Caco-2 (cell line): ENCODE results near the gene COL4A3. TPM values are rescaled to one million over a fixed set of nuclear protein-coding genes. Genes with fewer than 3 reads are reported as not detected.
A peak's percentile ranks its signal among the peaks of the same experiment; 100 is the strongest.

Experiments
- Bru-seq: library from RNA; stranded (reverse); fragments of 400-500 nt; gene quantifications from one replicate; lab custom pipeline; 2021; lab: Mats Ljungman, UMichigan
- BruChase-seq, 2 experiments: library from RNA; stranded (reverse); fragments of 400-500 nt; gene quantifications; one replicate each; lab custom pipeline; 2021; lab: Mats Ljungman, UMichigan
- BruUV-seq: library from RNA; stranded (reverse); fragments of 400-500 nt; replicated peaks from 2 replicates; lab custom pipeline; 2021; lab: Mats Ljungman, UMichigan
- CTCF ChIA-PET: fragments of 300-600 bp; sonication (Branson Sonifier 250); formaldehyde crosslinking; loops from one replicate; lab custom pipeline; 2022; ENCODE audit warnings: antibody characterized with exemption; lab: Charles Lee
- POLR2A ChIA-PET: fragments of 300-600 bp; sonication (Branson Sonifier 250); formaldehyde crosslinking; loops from one replicate; lab custom pipeline; 2022; ENCODE audit warnings: antibody characterized with exemption; lab: Charles Lee
- DNase-seq, 2 experiments: peaks; one replicate each; pipeline versions ENCODE4 v3.0.0 to v3.0.0-alpha.2; 2020 to 2022
- H3K27me3 ChIP-seq: replicated peaks from 2 replicates; pipeline ENCODE4 v1.6.0; 2011; ENCODE audit warnings: low read length; ENCODE audit not compliant: control insufficient read depth, insufficient read depth
- H3K36me3 ChIP-seq: 2 replicates; pipeline ENCODE4 v1.5.1; 2011; ENCODE audit warnings: low read length; ENCODE audit not compliant: control insufficient read depth, insufficient read depth
- H3K4me1 ChIP-seq: fragments of 250-450 bp; sonication (Bioruptor Pico); 2 replicates; pipeline ENCODE4 v1.5.1; 2020; ENCODE audit warnings: mild to moderate bottlenecking
- H3K4me3 ChIP-seq: 2 replicates; pipeline ENCODE4 v1.5.1; 2011; ENCODE audit warnings: low read depth, mild to moderate bottlenecking, control low read depth, low read length
- H3K9me3 ChIP-seq: fragments of 250-450 bp; sonication (Bioruptor Pico); 2 replicates; pipeline ENCODE4 v1.5.1; 2020; ENCODE audit warnings: mild to moderate bottlenecking, moderate library complexity
- H3K27ac Mint-ChIP-seq: one replicate; pipeline ENCODE4 v1.8.0; 2022; ENCODE audit warnings: mixed read lengths; ENCODE audit not compliant: unreplicated experiment
- H3K27me3 Mint-ChIP-seq: one replicate; pipeline ENCODE4 v1.8.0; 2022; ENCODE audit warnings: mixed read lengths; ENCODE audit not compliant: insufficient read depth, unreplicated experiment
- H3K36me3 Mint-ChIP-seq: one replicate; pipeline ENCODE4 v1.8.0; 2022; ENCODE audit warnings: mild to moderate bottlenecking, mixed read lengths; ENCODE audit not compliant: insufficient read depth, unreplicated experiment
- H3K4me1 Mint-ChIP-seq: one replicate; pipeline ENCODE4 v1.8.0; 2022; ENCODE audit warnings: low read depth, mixed read lengths; ENCODE audit not compliant: unreplicated experiment
- H3K4me3 Mint-ChIP-seq: one replicate; pipeline ENCODE4 v1.8.0; 2022; ENCODE audit warnings: mild to moderate bottlenecking, moderate library complexity, mixed read lengths; ENCODE audit not compliant: unreplicated experiment
- H3K9me3 Mint-ChIP-seq: one replicate; pipeline ENCODE4 v1.8.0; 2022; ENCODE audit warnings: mixed read lengths; ENCODE audit not compliant: unreplicated experiment
- CTCF ChIP-seq, 2 experiments: fragments of 200-600 bp in 1 of 2; IDR thresholded peaks; 1 replicate in 1 of 2; 2 replicates in 1 of 2; pipeline versions ENCODE4 v1.5.1 to v1.8.0; 2011 to 2022; ENCODE audit warnings: antibody characterized with exemption in 1 of 2, control low read depth in 1 of 2, inconsistent platforms in 1 of 2, low read depth in 1 of 2, low read length in 1 of 2, mild to moderate bottlenecking in 1 of 2, moderate library complexity in 1 of 2; ENCODE audit not compliant: insufficient read depth in 1 of 2, severe bottlenecking in 1 of 2, unreplicated experiment in 1 of 2
- intact Hi-C: fragments of 100-400 bp; cut with micrococcal nuclease; formaldehyde crosslinking; loops from one replicate; pipeline ENCODE4 v1.10.0; 2022; ENCODE audit not compliant: unreplicated experiment
- long read RNA-seq: library from polyadenylated mRNA; stranded (forward); transcript quantifications from one replicate; pipeline ENCODE4 v2.0.0, GENCODE V29; 2022
- total RNA-seq: library from RNA; stranded (reverse); gene quantifications from 2 replicates; pipeline ENCODE4 v1.2.3, GENCODE V29; 2022

Gene COL4A3
- total RNA-seq (4.2 and 4.7 TPM in 2 replicates), Bru-seq, nascent RNA (percentile 49 among the genes with signal in this experiment), BruChase-seq, experiment 1, labeled RNA remaining after a 2-hour chase (percentile 52 among the genes with signal in this experiment), BruChase-seq, experiment 2, labeled RNA remaining after a 6-hour chase (percentile 47 among the genes with signal in this experiment)
- long read RNA-seq, partial matches to known transcripts: 2 of 13 reads
- long read RNA-seq, other reads (novel, unspliced or antisense): 11 of 13 reads

- CTCF ChIA-PET: no interaction called here
- POLR2A ChIA-PET: no interaction called here
- intact Hi-C loops: loop anchor here (1.0 to 10.0 kb wide), 2 partner anchors 20 to 161 kb away; partner anchors contain the start of gene MFF
Observed at GRCh38 chr2:227163998-227164762, at the start of gene COL4A3, which contains the start of gene COL4A4. Gene COL4A3 (plus strand): TSS chr2:227164624. CDS start chr2:227164727, 103 bp downstream. Gene COL4A4 (minus strand): TSS chr2:227164205. CDS start chr2:227147483, 16,722 bp downstream.

GRCh38 chr2:227115761-227116160 is 48.7 kb upstream of the COL4A3 start:
- Histone ChIP-seq H3K9me3 (no peaks in the 10 kb centered on the region), H3K4me3 (no peak overlapping the region), H3K4me1 (no peaks in the 10 kb centered on the region), H3K27me3 (no peaks in the 10 kb centered on the region), H3K36me3 (no peaks in the 10 kb centered on the region)
- Mint-ChIP-seq H3K36me3 (no peaks in the 10 kb centered on the region), H3K4me3 (no peak overlapping the region), H3K4me1 (no peaks in the 10 kb centered on the region), H3K27me3 (no peaks in the 10 kb centered on the region), H3K27ac (no peak overlapping the region), H3K9me3 (no peaks in the 10 kb centered on the region)
- no peak for TF ChIP-seq CTCF (IDR thresholded peaks at IDR 0.05; ENCODE audit: insufficient read depth in 1 of 2, low read depth in 1 of 2, low read length in 1 of 2, severe bottlenecking in 1 of 2, unreplicated experiment in 1 of 2)
- no TSS peak for BruUV-seq
- ChIA-PET POLR2A (no interaction called here), CTCF (no interaction called here)
- intact Hi-C loops: no loop called here
- DNase-seq: no peak

More at GRCh38 chr2:227163998-227164762, at the start of gene COL4A3, which contains the start of gene COL4A4:
- H3K4me1 Mint-ChIP-seq: no peaks in the 10 kb centered on the region
- H3K9me3 Mint-ChIP-seq: no peaks in the 10 kb centered on the region
- peak within 1 kb of the TSS; percentile 62 for H3K4me3 ChIP-seq
- H3K9me3 ChIP-seq: no peaks in the 10 kb centered on the region
- no peak within 1 kb of the TSS for H3K27ac Mint-ChIP-seq
- no peaks in the 10 kb centered on the region for H3K36me3 ChIP-seq
- peaks cover 4% of the 10 kb centered on the region for H3K27me3 Mint-ChIP-seq
- peak in 1 of 2 experiments; percentile 70 for DNase-seq
- BruUV-seq: no TSS peak
- H3K4me3 Mint-ChIP-seq: peak within 1 kb of the TSS; percentile 76
- no peaks in the 10 kb centered on the region for H3K27me3 ChIP-seq
- no peaks in the 10 kb centered on the region for H3K36me3 Mint-ChIP-seq
- no peaks in the 10 kb centered on the region for H3K4me1 ChIP-seq
- TF ChIP-seq CTCF (IDR thresholded peaks at IDR 0.05; ENCODE audit: insufficient read depth in 1 of 2, low read depth in 1 of 2, low read length in 1 of 2, severe bottlenecking in 1 of 2, unreplicated experiment in 1 of 2): no peak

- H3K4me1 Mint-ChIP-seq: no peaks in the 10 kb centered on the region
- no TSS peak for BruUV-seq
- H3K27me3 ChIP-seq: no peaks in the 10 kb centered on the region
- H3K9me3 ChIP-seq: no peaks in the 10 kb centered on the region
- no peak for TF ChIP-seq CTCF (IDR thresholded peaks at IDR 0.05; ENCODE audit: insufficient read depth in 1 of 2, low read depth in 1 of 2, low read length in 1 of 2, severe bottlenecking in 1 of 2, unreplicated experiment in 1 of 2)
- H3K27me3 Mint-ChIP-seq: no peaks in the 10 kb centered on the region
- DNase-seq: no peak
- intact Hi-C loops: no loop called here
- no peaks in the 10 kb centered on the region for H3K36me3 ChIP-seq
- H3K4me1 ChIP-seq: no peaks in the 10 kb centered on the region
- H3K27ac Mint-ChIP-seq: no peak overlapping the region
- no peaks in the 10 kb centered on the region for H3K36me3 Mint-ChIP-seq
- no peaks in the 10 kb centered on the region for H3K9me3 Mint-ChIP-seq
- POLR2A ChIA-PET: no interaction called here
- H3K4me3 ChIP-seq: no peak overlapping the region
- H3K4me3 Mint-ChIP-seq: no peak overlapping the region
- CTCF ChIA-PET: no interaction called here
Observed at GRCh38 chr2:227117027-227117426, 47.4 kb upstream of the COL4A3 start.
